Measurements from ENCODE around the gene ENAM. TPM values are rescaled to one million over a fixed set of nuclear protein-coding genes. Genes with fewer than 3 reads are reported as not detected.

ENAM gene
- total RNA-seq, 1 experiment from 2014 or later, result not detected

DNA sequence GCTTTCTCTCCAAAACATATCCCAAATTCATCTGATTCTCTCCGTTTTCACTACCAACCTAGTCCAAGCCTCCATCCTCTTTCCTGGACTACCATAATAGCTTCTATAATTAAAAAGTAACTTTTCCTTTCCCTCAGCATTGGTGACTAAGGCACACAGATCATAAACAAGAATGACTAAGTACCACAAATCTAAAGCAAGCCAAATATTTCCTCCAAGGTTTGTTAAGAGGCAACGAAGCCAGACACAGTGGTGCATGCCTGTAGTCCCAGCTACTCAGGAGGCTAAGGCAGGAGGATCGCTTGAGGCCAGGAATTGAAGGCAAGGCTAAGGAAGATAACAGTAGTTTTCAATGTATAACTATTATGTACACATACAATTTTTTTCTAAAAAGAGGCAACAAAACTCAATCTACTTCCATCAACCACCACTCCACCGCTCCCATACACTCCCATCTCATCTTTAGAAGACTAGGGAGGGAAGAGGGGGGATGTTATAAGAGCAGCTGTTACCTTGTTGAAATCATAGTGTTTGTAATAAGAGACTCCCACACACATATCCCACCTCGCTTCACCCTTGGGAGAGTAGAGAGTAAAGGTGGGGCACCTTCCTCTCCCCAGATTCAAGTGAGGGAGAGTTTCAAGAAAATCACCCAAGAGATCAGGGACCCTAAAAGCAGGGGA is 41.9 kb downstream of the ENAM start (continued):
- TF ChIP-seq, protein P1, sequence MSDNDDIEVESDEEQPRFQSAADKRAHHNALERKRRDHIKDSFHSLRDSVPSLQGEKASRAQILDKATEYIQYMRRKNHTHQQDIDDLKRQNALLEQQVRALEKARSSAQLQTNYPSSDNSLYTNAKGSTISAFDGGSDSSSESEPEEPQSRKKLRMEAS (IDR thresholded peaks at IDR 0.05), result no peak
- TF ChIP-seq YY1 (IDR thresholded peaks at IDR 0.05; ENCODE audit: extremely low read depth, insufficient replicate concordance, low read depth, low read length), result no peak

DNA sequence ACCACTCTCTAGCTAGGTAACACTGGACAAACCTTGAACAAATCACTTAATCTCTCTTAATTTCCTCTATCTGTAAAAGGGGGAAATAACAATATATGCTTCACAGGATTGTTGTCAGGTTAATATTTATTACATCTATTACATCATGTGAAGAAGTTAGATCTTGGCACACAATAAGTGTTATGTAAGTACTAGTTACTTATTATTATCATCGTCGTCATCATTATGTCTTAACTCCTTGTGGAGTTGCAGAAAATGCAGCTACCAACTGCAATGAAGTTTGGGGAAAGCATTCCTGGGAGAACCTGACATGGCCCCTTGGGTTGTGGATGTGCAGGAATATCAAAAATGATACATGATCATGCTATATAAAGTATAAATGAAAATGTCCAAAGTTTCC is 42.5 kb downstream of the ENAM start:
- H3K9me3 ChIP-seq (ENCODE audit: control insufficient read depth in 1 of 2, insufficient read depth in 1 of 2, low read depth in 1 of 2, low read length in 2 of 2), result no peaks in the 10 kb centered on the region
- ChIA-PET POLR2A (interaction anchor here (0.7 kb wide), 1 partner anchor 41 kb away, joined by 6 read pairs; no protein-coding TSS in a partner anchor), RAD21 (ENCODE audit: low non-redundant PET in 1 of 2, low total read pairs in 2 of 2, uncharacterized antibody in 2 of 2, unreplicated experiment in 2 of 2) (no interaction called here), CTCF (no interaction called here)
- no peaks in the 10 kb centered on the region for H3K79me2 ChIP-seq (ENCODE audit: insufficient read depth, low read length)
- H3K4me1 ChIP-seq (ENCODE audit: control insufficient read depth in 1 of 2, insufficient read depth in 2 of 2, low read length in 2 of 2), result no peaks in the 10 kb centered on the region
- no peaks in the 10 kb centered on the region for H3K36me3 ChIP-seq (ENCODE audit: control insufficient read depth in 1 of 2, insufficient read depth in 2 of 2, low read length in 2 of 2)
- H3K27ac ChIP-seq (ENCODE audit: low read depth, low read length), result no peak overlapping the region
- no peak overlapping the region for H3K4me2 ChIP-seq (ENCODE audit: low read length)
- no peaks in the 10 kb centered on the region for H3K9me2 ChIP-seq (ENCODE audit: insufficient read depth)
- no peak overlapping the region for H3K4me3 ChIP-seq (replicated peaks in 1 of 2; ENCODE audit: low read depth in 1 of 2, low read length in 2 of 2)
- H3K27me3 ChIP-seq (ENCODE audit: insufficient read depth, low read length), result no peaks in the 10 kb centered on the region
- no TSS peak for BruUV-seq (replicated peaks)
- H3K9ac ChIP-seq (ENCODE audit: low read length), result no peak overlapping the region
- H2AFZ ChIP-seq (ENCODE audit: low read depth, low read length, poor library complexity, severe bottlenecking), result no peak overlapping the region
- TF ChIP-seq, protein P2, sequence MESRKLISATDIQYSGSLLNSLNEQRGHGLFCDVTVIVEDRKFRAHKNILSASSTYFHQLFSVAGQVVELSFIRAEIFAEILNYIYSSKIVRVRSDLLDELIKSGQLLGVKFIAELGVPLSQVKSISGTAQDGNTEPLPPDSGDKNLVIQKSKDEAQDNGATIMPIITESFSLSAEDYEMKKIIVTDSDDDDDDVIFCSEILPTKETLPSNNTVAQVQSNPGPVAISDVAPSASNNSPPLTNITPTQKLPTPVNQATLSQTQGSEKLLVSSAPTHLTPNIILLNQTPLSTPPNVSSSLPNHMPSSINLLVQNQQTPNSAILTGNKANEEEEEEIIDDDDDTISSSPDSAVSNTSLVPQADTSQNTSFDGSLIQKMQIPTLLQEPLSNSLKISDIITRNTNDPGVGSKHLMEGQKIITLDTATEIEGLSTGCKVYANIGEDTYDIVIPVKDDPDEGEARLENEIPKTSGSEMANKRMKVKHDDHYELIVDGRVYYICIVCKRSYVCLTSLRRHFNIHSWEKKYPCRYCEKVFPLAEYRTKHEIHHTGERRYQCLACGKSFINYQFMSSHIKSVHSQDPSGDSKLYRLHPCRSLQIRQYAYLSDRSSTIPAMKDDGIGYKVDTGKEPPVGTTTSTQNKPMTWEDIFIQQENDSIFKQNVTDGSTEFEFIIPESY (IDR thresholded peaks at IDR 0.05; ENCODE audit: extremely low read depth, insufficient replicate concordance, low read length), result no peak
- TF ChIP-seq, protein P3, sequence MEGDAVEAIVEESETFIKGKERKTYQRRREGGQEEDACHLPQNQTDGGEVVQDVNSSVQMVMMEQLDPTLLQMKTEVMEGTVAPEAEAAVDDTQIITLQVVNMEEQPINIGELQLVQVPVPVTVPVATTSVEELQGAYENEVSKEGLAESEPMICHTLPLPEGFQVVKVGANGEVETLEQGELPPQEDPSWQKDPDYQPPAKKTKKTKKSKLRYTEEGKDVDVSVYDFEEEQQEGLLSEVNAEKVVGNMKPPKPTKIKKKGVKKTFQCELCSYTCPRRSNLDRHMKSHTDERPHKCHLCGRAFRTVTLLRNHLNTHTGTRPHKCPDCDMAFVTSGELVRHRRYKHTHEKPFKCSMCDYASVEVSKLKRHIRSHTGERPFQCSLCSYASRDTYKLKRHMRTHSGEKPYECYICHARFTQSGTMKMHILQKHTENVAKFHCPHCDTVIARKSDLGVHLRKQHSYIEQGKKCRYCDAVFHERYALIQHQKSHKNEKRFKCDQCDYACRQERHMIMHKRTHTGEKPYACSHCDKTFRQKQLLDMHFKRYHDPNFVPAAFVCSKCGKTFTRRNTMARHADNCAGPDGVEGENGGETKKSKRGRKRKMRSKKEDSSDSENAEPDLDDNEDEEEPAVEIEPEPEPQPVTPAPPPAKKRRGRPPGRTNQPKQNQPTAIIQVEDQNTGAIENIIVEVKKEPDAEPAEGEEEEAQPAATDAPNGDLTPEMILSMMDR (IDR thresholded peaks at IDR 0.05 in 2 of 3, conservative IDR thresholded peaks at IDR 0.05 in 1 of 3; ENCODE audit: borderline replicate concordance in 1 of 3, insufficient read depth in 1 of 3, low read depth in 2 of 3, low read length in 2 of 3), result no peak
- TF ChIP-seq JUND (IDR thresholded peaks at IDR 0.05) (no peak), ZNF274 (IDR thresholded peaks at IDR 0.05; ENCODE audit: low read depth, low read length) (no peak)
- no peaks in the 10 kb centered on the region for H4K20me1 ChIP-seq (ENCODE audit: insufficient read depth)
- intact Hi-C loops (cut with micrococcal nuclease), result no loop called here
- DNase-seq (ENCODE audit: low read depth, low spot score), result no peak
- no peak for ATAC-seq
